Cardiac muscle cell (in vitro differentiated cells and primary cell): ENCODE measurements around the gene C16orf89. TPM values are rescaled to one million over a fixed set of nuclear protein-coding genes. Genes with fewer than 3 reads are reported as not detected.

ENCODE experiments used
- DNase-seq, 2 donors: peaks; one replicate each; pipeline versions ENCODE4 v3.0.0 to v3.0.0-alpha.2; 2010 to 2017; ENCODE audit warnings: low read depth in 1 of 2, low spot score in 1 of 2
- H3K27ac ChIP-seq: fragments of 200-600 bp; sonication (generic); 2 replicates; pipeline ENCODE4 v1.5.1; 2016
- H3K27me3 ChIP-seq: fragments of 200-600 bp; sonication (generic); 2 replicates; pipeline ENCODE4 v1.6.0; 2016; ENCODE audit warnings: control low read depth
- H3K36me3 ChIP-seq: fragments of 200-600 bp; sonication (generic); 2 replicates; pipeline ENCODE4 v1.5.1; 2016; ENCODE audit warnings: control low read depth
- H3K4me1 ChIP-seq: fragments of 200-600 bp; sonication (generic); 2 replicates; pipeline ENCODE4 v1.8.1; 2017; ENCODE audit warnings: low read depth, mild to moderate bottlenecking, mixed run types
- H3K4me3 ChIP-seq: fragments of 200-600 bp; sonication (generic); 2 replicates; pipeline ENCODE4 v1.5.1; 2016; ENCODE audit warnings: mild to moderate bottlenecking
- H3K9me3 ChIP-seq: fragments of 200-600 bp; sonication (generic); 2 replicates; pipeline ENCODE4 v1.5.1; 2017; ENCODE audit warnings: low read depth, mild to moderate bottlenecking, control low read depth
- polyA plus RNA-seq: library from polyadenylated mRNA; unstranded; fragments of >200 nt; fragmentation: Nextera tagmentation; extraction: Ambion mirVana; gene quantifications from 2 replicates; pipeline ENCODE4 v1.2.1, GENCODE V29; 2016
- total RNA-seq: library from RNA; depleted of rRNA; stranded (reverse); fragments of >200 nt; gene quantifications from 2 replicates; pipeline ENCODE4 v1.2.3, GENCODE V29; 2016
- TF ChIP-seq, protein P1 (sequence below): IDR thresholded peaks from 2 replicates; pipeline ENCODE4 v1.5.1; 2012; ENCODE audit warnings: low read depth, mild to moderate bottlenecking, low read length

C16orf89 gene
- total and polyA plus RNA-seq, 2 experiments from 2014 or later: 0.62 TPM; not detected in 1

DNA sequence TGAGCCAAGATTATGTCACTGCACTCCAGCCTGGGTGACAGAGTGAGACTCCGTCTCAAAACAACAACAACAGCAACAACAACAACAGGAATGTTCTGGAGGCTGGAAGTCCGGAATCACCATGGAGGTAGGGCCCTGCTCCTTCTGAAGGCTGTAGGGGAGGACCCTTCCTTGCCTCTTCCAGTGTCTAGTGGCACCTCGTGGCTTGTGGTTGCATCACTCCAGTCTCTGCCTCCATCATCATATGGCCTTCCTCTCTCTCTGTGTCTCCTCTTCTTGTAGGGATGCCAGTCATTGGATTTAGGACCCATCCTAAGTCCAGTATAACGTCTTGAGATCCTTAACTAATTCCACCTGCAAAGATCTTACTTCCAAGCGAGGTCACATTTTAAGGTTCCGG lies 46.0 kb downstream of the C16orf89 start:
- H3K27me3 ChIP-seq: no peaks in the 10 kb centered on the region
- DNase-seq: no peak
- TF ChIP-seq, protein P1, sequence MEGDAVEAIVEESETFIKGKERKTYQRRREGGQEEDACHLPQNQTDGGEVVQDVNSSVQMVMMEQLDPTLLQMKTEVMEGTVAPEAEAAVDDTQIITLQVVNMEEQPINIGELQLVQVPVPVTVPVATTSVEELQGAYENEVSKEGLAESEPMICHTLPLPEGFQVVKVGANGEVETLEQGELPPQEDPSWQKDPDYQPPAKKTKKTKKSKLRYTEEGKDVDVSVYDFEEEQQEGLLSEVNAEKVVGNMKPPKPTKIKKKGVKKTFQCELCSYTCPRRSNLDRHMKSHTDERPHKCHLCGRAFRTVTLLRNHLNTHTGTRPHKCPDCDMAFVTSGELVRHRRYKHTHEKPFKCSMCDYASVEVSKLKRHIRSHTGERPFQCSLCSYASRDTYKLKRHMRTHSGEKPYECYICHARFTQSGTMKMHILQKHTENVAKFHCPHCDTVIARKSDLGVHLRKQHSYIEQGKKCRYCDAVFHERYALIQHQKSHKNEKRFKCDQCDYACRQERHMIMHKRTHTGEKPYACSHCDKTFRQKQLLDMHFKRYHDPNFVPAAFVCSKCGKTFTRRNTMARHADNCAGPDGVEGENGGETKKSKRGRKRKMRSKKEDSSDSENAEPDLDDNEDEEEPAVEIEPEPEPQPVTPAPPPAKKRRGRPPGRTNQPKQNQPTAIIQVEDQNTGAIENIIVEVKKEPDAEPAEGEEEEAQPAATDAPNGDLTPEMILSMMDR: no peak

DNA sequence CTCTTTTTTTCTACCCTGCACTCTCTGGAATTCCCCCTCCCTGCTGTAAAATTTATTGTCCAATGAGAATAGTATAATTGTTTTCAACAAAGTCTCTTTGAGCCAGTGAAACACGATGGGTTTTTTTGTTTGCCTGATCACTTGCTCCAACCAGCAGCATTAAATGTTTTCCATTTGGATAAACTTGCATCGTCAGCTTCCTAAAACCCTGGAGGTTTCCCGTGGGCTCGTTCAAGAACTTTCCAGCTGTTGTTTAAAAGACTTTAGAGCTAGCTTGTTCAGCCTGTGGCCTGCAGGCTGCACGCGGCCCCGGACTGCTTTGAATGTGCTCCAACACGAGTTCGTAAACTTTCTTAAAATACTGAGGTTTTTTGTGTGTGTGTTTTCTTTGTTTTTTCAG lies 47.0 kb downstream of the C16orf89 start:
- H3K4me1 ChIP-seq: no peaks in the 10 kb centered on the region
- no peak overlapping the region for H3K27ac ChIP-seq
- no peaks in the 10 kb centered on the region for H3K27me3 ChIP-seq
- no peak overlapping the region for H3K4me3 ChIP-seq
- no peaks in the 10 kb centered on the region for H3K9me3 ChIP-seq
- TF ChIP-seq, protein P1: no peak
- no peaks in the 10 kb centered on the region for H3K36me3 ChIP-seq
- no peak for DNase-seq

More for the DNA sequence above, 46.0 kb downstream of the C16orf89 start:
- Histone ChIP-seq H3K27ac (no peak overlapping the region), H3K4me3 (no peak overlapping the region), H3K9me3 (no peaks in the 10 kb centered on the region), H3K36me3 (no peaks in the 10 kb centered on the region), H3K4me1 (no peaks in the 10 kb centered on the region)

DNA sequence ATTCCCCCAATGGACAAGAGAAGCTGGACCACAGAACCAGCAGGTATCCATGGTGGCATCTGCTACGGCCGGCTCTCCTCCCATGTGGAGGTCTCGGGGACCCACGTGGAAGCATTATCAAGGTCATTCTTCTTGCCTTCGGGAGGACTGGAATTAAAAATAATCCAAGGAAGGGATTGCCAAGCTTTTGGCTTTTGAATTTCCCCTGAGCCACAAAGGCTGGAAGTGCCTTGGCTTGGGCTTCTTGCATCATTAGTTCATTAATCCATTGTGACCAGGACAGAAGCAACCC lies 48.1 kb downstream of the C16orf89 start:
- TF ChIP-seq, protein P1: no peak
- H3K4me1 ChIP-seq: no peaks in the 10 kb centered on the region
- DNase-seq: no peak
- no peaks in the 10 kb centered on the region for H3K27me3 ChIP-seq
- H3K36me3 ChIP-seq: no peaks in the 10 kb centered on the region
- H3K27ac ChIP-seq: no peak overlapping the region
- H3K9me3 ChIP-seq: no peaks in the 10 kb centered on the region
- no peak overlapping the region for H3K4me3 ChIP-seq

DNA sequence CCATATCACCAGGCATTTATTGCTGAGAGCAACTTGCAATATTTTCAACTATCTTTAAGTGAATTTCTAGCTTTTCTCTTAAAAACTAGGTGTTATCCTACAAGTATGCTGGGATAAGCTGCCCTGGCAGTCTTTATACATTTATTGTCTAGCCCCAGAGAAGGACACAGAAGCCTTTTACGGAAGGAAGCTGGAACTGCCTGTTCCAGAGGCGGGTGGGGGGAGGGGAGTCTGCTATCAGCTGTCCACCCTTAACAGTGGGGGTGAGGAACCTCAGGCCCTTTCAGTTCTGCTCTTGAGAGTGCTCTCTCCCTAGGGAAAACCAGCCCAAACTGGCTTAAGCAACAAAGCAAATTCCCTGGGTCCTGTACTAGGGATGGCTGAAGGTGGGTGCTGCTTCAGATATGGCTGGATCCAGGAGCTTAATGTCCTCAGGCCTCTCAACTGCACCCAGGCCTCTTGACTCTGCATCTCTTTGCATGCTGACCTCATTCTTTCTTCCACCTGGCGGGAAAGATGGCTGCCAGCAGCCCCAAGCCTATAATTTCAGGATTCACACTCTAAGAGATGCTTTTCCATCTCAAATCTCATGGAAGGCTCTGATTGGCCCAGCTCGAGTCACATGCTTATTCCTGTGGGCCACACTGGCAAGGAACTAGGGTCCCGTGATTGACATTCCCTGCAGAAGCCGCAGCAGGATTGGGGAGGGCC lies 48.6 kb downstream of the C16orf89 start:
- H3K27me3 ChIP-seq: no peaks in the 10 kb centered on the region
- H3K4me3 ChIP-seq: no peak overlapping the region

DNA sequence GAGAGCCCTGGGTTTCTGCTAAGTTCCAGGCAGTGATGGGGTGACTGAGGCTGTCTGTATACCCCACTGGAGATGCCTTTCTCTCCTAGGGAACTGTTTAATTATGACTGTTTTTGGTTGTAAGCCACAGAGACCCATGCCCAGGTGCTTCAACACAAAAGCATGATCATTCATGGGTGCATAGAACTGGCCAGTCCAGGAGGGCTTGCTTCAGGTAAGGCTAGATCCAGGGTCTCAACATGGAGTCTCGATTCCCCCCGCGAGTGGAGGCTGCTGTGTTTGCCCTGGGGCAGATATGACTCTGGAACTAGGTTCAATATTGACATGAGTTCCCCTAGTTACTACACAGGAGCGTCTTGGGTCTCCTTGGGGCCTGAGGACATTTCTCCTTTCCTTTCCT lies 49.9 kb downstream of the C16orf89 start:
- H3K9me3 ChIP-seq: no peaks in the 10 kb centered on the region
- DNase-seq: no peak
- H3K27ac ChIP-seq: no peak overlapping the region
- TF ChIP-seq, protein P1: no peak
- H3K27me3 ChIP-seq: no peaks in the 10 kb centered on the region
- H3K4me1 ChIP-seq: no peaks in the 10 kb centered on the region
- no peak overlapping the region for H3K4me3 ChIP-seq
- H3K36me3 ChIP-seq: no peaks in the 10 kb centered on the region

More for the DNA sequence above, 48.6 kb downstream of the C16orf89 start:
- Histone ChIP-seq H3K36me3 (no peaks in the 10 kb centered on the region), H3K4me1 (no peaks in the 10 kb centered on the region), H3K27ac (no peak overlapping the region), H3K9me3 (no peaks in the 10 kb centered on the region)
- TF ChIP-seq, protein P1: no peak
- DNase-seq: no peak
